Ovary (tissue), 9 donors: ENCODE results near the gene ASIC4. TPM values are rescaled to one million over a fixed set of nuclear protein-coding genes. Genes with fewer than 3 reads are reported as not detected.

ENCODE experiments used
- DNase-seq, 5 donors: peaks; one replicate each; pipeline ENCODE4 v3.0.0-alpha.2; 2019 to 2020
- H3K27ac ChIP-seq, 2 donors: fragments of 200-600 bp; one replicate each; pipeline versions ENCODE4 v1.5.1 to v1.8.0; 2019 to 2022
- H3K27me3 ChIP-seq: fragments of 200-600 bp; one replicate; pipeline ENCODE4 v1.8.0; 2022
- H3K36me3 ChIP-seq: fragments of 200-600 bp; sonication (generic); one replicate; pipeline ENCODE4 v1.5.1; 2019
- H3K4me1 ChIP-seq: one replicate; pipeline ENCODE4 v1.8.1; 2013; ENCODE audit warnings: mild to moderate bottlenecking, moderate library complexity; ENCODE audit not compliant: insufficient read depth
- H3K4me3 ChIP-seq: fragments of 200-600 bp; sonication (generic); one replicate; pipeline ENCODE4 v1.5.1; 2017
- H3K9me3 ChIP-seq, 2 donors: fragments of 200-600 bp in 1 of 2; sonication (generic) in 1 of 2; one replicate each; pipeline versions ENCODE4 v1.5.1 to v1.8.1; 2013 to 2019; ENCODE audit warnings: mild to moderate bottlenecking in 1 of 2, moderate library complexity in 1 of 2
- CTCF ChIP-seq, 3 donors: fragments of 450-650 bp in 2 of 3; fragments of 200-600 bp in 1 of 3; IDR thresholded peaks; one replicate each; pipeline versions ENCODE4 v1.5.1 to v1.8.0; 2016 to 2022; ENCODE audit warnings: antibody characterized with exemption in 3 of 3, mild to moderate bottlenecking in 1 of 3
- EP300 ChIP-seq: sonication (generic); formaldehyde crosslinking; IDR thresholded peaks from one replicate; pipeline ENCODE4 v1.6.1; 2017; ENCODE audit warnings: antibody characterized with exemption
- POLR2A ChIP-seq: fragments of 450-650 bp; IDR thresholded peaks from one replicate; pipeline ENCODE4 v1.6.1; 2017; ENCODE audit warnings: antibody characterized with exemption, mild to moderate bottlenecking, moderate library complexity
- WGBS, 3 donors: extraction: QIAGEN DNeasy Blood & Tissue Kit in 1 of 3; methylation state at CpG; one replicate each; pipeline versions ENCODE4 v1.1.5 to v1.1.7; 2013 to 2017; 5-methylcytosine and 5-hydroxymethylcytosine counted together
- intact Hi-C, 4 donors: fragments of 100-400 bp; cut with DNase I; formaldehyde crosslinking; loops; one replicate each; pipeline versions ENCODE4 v1.11.0 to v1.15.1; 2022 to 2023
- polyA plus RNA-seq, 2 donors: library from polyadenylated mRNA; stranded (reverse); fragments of 200-250 nt in 1 of 2; fragments of 350-450 nt in 1 of 2; fragmentation: Illumina TruSeq in 1 of 2; extraction: RNeasy Lipid Tissue Mini Kit (QIAGEN cat#74804) in 1 of 2; gene quantifications; one replicate each; pipeline ENCODE4 v1.2.3, GENCODE V29; 2013 to 2014
- total RNA-seq, 7 donors: library from RNA; depleted of rRNA in 2 of 7; stranded (reverse); fragments of >200 nt in 2 of 7; fragmentation: NEBNext Ultra II Directional in 3 of 7; extraction: Animal tissue kit (Norgen Biotek cat#: 25700) in 3 of 7; gene quantifications; one replicate each; pipeline versions ENCODE4 v1.1.0 to v1.2.4, GENCODE V29; 2016 to 2023
- donor health status: DM: no; HTN: no; CAD: no; lungs with moderate emphysema.
- donor health status: DM: no; HTN: no; CAD: no.
- donor health status: Bipolar disorder and iron deficiency.
- donor health status: DM: yes; HTN: yes; CAD: no.
- donor health status: DM: no; HTN: no; CAD: no.
- donor health status: DM: yes; HTN: yes; CAD: no.

Gene ASIC4
- total and polyA plus RNA-seq, 9 donors, result 0.05 to 0.28 (median 0.17) TPM; not detected in 5

- DNase-seq, result no peak
- Histone ChIP-seq H3K36me3 (no peaks in the 10 kb centered on the region), H3K4me1 (peaks cover 6% of the 10 kb centered on the region), H3K9me3 (no peaks in the 10 kb centered on the region), H3K27me3 (no peaks in the 10 kb centered on the region), H3K27ac (no peak overlapping the region), H3K4me3 (no peak overlapping the region)
- 76 to 81% (median 80%) methylated on average over 17 of the region's 17 CpGs for WGBS, 3 donors
- TF ChIP-seq POLR2A (no peak), CTCF (IDR thresholded peaks at IDR 0.05) (no peak)
- intact Hi-C loops, result no loop called here
These were observed 7.3 kb upstream of the ASIC4 start for GRCh38 chr2:219506802-219507526.

GRCh38 chr2:219507581-219508443 lies 6.5 kb upstream of the ASIC4 start:
- TF ChIP-seq CTCF (IDR thresholded peaks at IDR 0.05) (no peak), EP300 (no peak), POLR2A (no peak)
- Histone ChIP-seq H3K27ac (no peak overlapping the region), H3K27me3 (no peaks in the 10 kb centered on the region), H3K9me3 (no peaks in the 10 kb centered on the region), H3K36me3 (no peaks in the 10 kb centered on the region), H3K4me1 (peaks cover 6% of the 10 kb centered on the region), H3K4me3 (no peak overlapping the region)
- DNase-seq, result no peak
- intact Hi-C loops, result no loop called here
- 44 to 47% (median 46%) methylated on average over 8 of the region's 8 CpGs for WGBS, 3 donors

- DNase-seq, result no peak
- Histone ChIP-seq H3K27ac (no peak overlapping the region), H3K4me1 (peaks cover 6% of the 10 kb centered on the region), H3K4me3 (no peak overlapping the region), H3K9me3 (no peaks in the 10 kb centered on the region), H3K36me3 (no peaks in the 10 kb centered on the region), H3K27me3 (no peaks in the 10 kb centered on the region)
- intact Hi-C loops, result no loop called here
- TF ChIP-seq CTCF (IDR thresholded peaks at IDR 0.05) (no peak), POLR2A (no peak), EP300 (no peak)
- 39 to 55% (median 50%) methylated on average over 4 of the region's 4 CpGs for WGBS, 3 donors
These were observed 5.9 kb upstream of the ASIC4 start for GRCh38 chr2:219508444-219508734.

- H3K27ac ChIP-seq, result no peak overlapping the region
- intact Hi-C loops, result no loop called here
- WGBS, 3 donors, result 1 to 4% (median 2%) methylated on average over 14 of the region's 14 CpGs
These were observed 5.1 kb upstream of the ASIC4 start for GRCh38 chr2:219508971-219509779.

More at GRCh38 chr2:219508971-219509779, 5.1 kb upstream of the ASIC4 start:
- Histone ChIP-seq H3K27me3 (no peaks in the 10 kb centered on the region), H3K9me3 (no peaks in the 10 kb centered on the region), H3K36me3 (no peaks in the 10 kb centered on the region), H3K4me3 (no peak overlapping the region), H3K4me1 (peaks cover 6% of the 10 kb centered on the region)
- DNase-seq, result peak in 1 of 5 donors; percentile 34
- TF ChIP-seq POLR2A (no peak), EP300 (no peak), CTCF (IDR thresholded peaks at IDR 0.05) (no peak)
